DOHH2 (cell line): Measurements from ENCODE around the gene UNC93B1.

Experiments
- H3F3A ChIP-seq: fragments of 200-600 bp; sonication (generic), shearing (Covaris generic); 2 replicates; pipeline ENCODE4 v1.6.0; 2016; ENCODE audit warnings: antibody characterized with exemption, mild to moderate bottlenecking; ENCODE audit not compliant: control insufficient read depth, insufficient read depth
- H3K27ac ChIP-seq: fragments of 200-600 bp; sonication (generic); 2 replicates; pipeline ENCODE4 v1.5.1; 2014; ENCODE audit warnings: low read depth, mild to moderate bottlenecking, low read length, moderate library complexity
- H3K27me3 ChIP-seq: fragments of 200-600 bp; sonication (generic); 2 replicates; pipeline ENCODE4 v1.6.1; 2014; ENCODE audit warnings: mild to moderate bottlenecking, low read length, mixed read lengths; ENCODE audit not compliant: control insufficient read depth
- H3K36me3 ChIP-seq: fragments of 200-600 bp; sonication (generic); 2 replicates; pipeline ENCODE4 v1.6.1; 2014; ENCODE audit warnings: mild to moderate bottlenecking, low read length, moderate library complexity, mixed read lengths; ENCODE audit not compliant: control insufficient read depth
- H3K4me1 ChIP-seq: fragments of 200-600 bp; sonication (generic); 2 replicates; pipeline ENCODE4 v1.6.1; 2014; ENCODE audit warnings: mild to moderate bottlenecking, low read length, mixed read lengths; ENCODE audit not compliant: control insufficient read depth
- H3K4me2 ChIP-seq: fragments of 200-600 bp; sonication (generic); 2 replicates; pipeline ENCODE4 v1.6.0; 2014; ENCODE audit warnings: mild to moderate bottlenecking, low read length, moderate library complexity
- H3K4me3 ChIP-seq: fragments of 200-600 bp; sonication (generic); 2 replicates; pipeline ENCODE4 v1.5.1; 2014; ENCODE audit warnings: mild to moderate bottlenecking, low read length, mixed read lengths
- H3K79me2 ChIP-seq: fragments of 200-600 bp; sonication (generic); 2 replicates; pipeline ENCODE4 v1.6.1; 2014; ENCODE audit warnings: mild to moderate bottlenecking, low read length, mixed read lengths; ENCODE audit not compliant: control insufficient read depth
- H3K9me2 ChIP-seq: fragments of 200-600 bp; sonication (generic); replicated peaks from 2 replicates; pipeline ENCODE4 v1.6.1; 2014; ENCODE audit warnings: mild to moderate bottlenecking, low read length, mixed read lengths; ENCODE audit not compliant: control insufficient read depth
- H3K9me3 ChIP-seq: fragments of 200-600 bp; sonication (generic); 2 replicates; pipeline ENCODE4 v1.6.1; 2014; ENCODE audit warnings: antibody characterized with exemption, low read length, mixed read lengths; ENCODE audit not compliant: control insufficient read depth, insufficient read depth
- H4K20me1 ChIP-seq: fragments of 200-600 bp; sonication (generic); 2 replicates; pipeline ENCODE4 v1.6.0; 2014; ENCODE audit warnings: low read depth, mild to moderate bottlenecking, antibody characterized with exemption, low read length, moderate library complexity; ENCODE audit not compliant: control insufficient read depth, insufficient read depth
- CTCF ChIP-seq: fragments of 200-600 bp; sonication (generic); IDR thresholded peaks from one replicate; pipeline ENCODE4 v1.5.1; 2014; ENCODE audit warnings: antibody characterized with exemption, mild to moderate bottlenecking, low read depth, low read length; ENCODE audit not compliant: poor library complexity, severe bottlenecking
- EZH2phosphoT487 ChIP-seq: fragments of 200-600 bp; sonication (generic); IDR thresholded peaks from 2 replicates; pipeline ENCODE4 v1.6.1; 2017; ENCODE audit warnings: borderline replicate concordance, mild to moderate bottlenecking, antibody characterized with exemption, low read length, moderate library complexity, mixed read lengths

The UNC93B1 gene

GRCh38 chr11:68032997-68033707 lies 29.3 kb upstream of the UNC93B1 start:
- no peaks in the 10 kb centered on the region for H3K9me2 ChIP-seq
- peaks cover 25% of the 10 kb centered on the region for H3K4me1 ChIP-seq
- TF ChIP-seq EZH2phosphoT487: no peak
- TF ChIP-seq CTCF: no peak
- peaks cover 33% of the 10 kb centered on the region for H3K79me2 ChIP-seq
- H3K4me3 ChIP-seq: no peak overlapping the region
- no peaks in the 10 kb centered on the region for H3K9me3 ChIP-seq
- H3K27me3 ChIP-seq: no peaks in the 10 kb centered on the region
- no peak overlapping the region for H3K4me2 ChIP-seq
- no peaks in the 10 kb centered on the region for H4K20me1 ChIP-seq
- H3F3A ChIP-seq: peaks cover 4% of the 10 kb centered on the region; the same call in 1 of the 2 replicates
- H3K27ac ChIP-seq: no peak overlapping the region
- peaks cover 27% of the 10 kb centered on the region for H3K36me3 ChIP-seq

GRCh38 chr11:68032003-68032402 lies 28.1 kb upstream of the UNC93B1 start:
- no peaks in the 10 kb centered on the region for H3K9me2 ChIP-seq
- peak overlapping the region; percentile 81 for H3K4me3 ChIP-seq

GRCh38 chr11:68031144-68031464 lies 27.2 kb upstream of the UNC93B1 start:
- Histone ChIP-seq H3K36me3 (peaks cover 27% of the 10 kb centered on the region), H3K9me2 (no peaks in the 10 kb centered on the region), H4K20me1 (no peaks in the 10 kb centered on the region), H3K4me1 (peaks cover 20% of the 10 kb centered on the region), H3K4me2 (peak overlapping the region; percentile 66), H3K27me3 (no peaks in the 10 kb centered on the region), H3F3A (no peaks in the 10 kb centered on the region), H3K9me3 (no peaks in the 10 kb centered on the region), H3K79me2 (peaks cover 32% of the 10 kb centered on the region), H3K4me3 (peak overlapping the region; percentile 81), H3K27ac (peak overlapping the region; percentile 53)
- TF ChIP-seq EZH2phosphoT487 (no peak), CTCF (no peak)

More at GRCh38 chr11:68032003-68032402, 28.1 kb upstream of the UNC93B1 start:
- TF ChIP-seq EZH2phosphoT487 (no peak), CTCF (no peak)
- no peaks in the 10 kb centered on the region for H3K9me3 ChIP-seq
- H3K27me3 ChIP-seq: no peaks in the 10 kb centered on the region
- H4K20me1 ChIP-seq: no peaks in the 10 kb centered on the region
- peaks cover 27% of the 10 kb centered on the region for H3K36me3 ChIP-seq
- H3K27ac ChIP-seq: no peak overlapping the region
- 0 out of 2 replicates have a peak, but pooled peaks cover under 1% of the 10 kb centered on the region for H3F3A ChIP-seq
- H3K79me2 ChIP-seq: peaks cover 32% of the 10 kb centered on the region
- peaks cover 20% of the 10 kb centered on the region for H3K4me1 ChIP-seq
- peak overlapping the region; percentile 66 for H3K4me2 ChIP-seq
